ENCODE data around the gene ZNF735.
"Not testable (repeated sequence)": the region's sequence is repeated elsewhere in the genome, so short reads cannot be mapped to it uniquely, and the experiment has no call there.

Gene ZNF735

DNA sequence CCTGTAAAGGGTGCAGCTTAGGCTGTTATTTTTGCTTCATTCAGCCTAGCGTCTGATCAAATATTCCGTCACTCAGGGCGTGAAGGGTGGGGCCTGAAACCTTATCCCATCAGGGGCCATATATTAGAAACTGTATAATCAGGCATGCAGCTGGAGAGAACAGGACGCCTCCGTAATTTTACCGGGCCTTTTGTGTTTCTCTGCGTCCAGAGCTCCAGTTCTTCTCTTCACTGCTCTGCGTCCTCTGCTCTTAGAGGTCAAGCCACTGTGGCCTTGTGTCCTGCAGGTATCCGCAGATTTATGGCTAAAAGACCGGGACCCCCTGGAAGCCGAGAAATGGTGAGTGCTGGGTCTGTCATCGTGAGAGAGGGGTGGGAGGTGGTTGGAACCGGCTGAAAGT is at the start of gene ZNF735:
Gene ZNF735 (plus strand): TSS at position 301 of the 400 bp plus-strand sequence. CDS start 0 bp downstream, at position 301.
- no peak for DNase-seq

DNA sequence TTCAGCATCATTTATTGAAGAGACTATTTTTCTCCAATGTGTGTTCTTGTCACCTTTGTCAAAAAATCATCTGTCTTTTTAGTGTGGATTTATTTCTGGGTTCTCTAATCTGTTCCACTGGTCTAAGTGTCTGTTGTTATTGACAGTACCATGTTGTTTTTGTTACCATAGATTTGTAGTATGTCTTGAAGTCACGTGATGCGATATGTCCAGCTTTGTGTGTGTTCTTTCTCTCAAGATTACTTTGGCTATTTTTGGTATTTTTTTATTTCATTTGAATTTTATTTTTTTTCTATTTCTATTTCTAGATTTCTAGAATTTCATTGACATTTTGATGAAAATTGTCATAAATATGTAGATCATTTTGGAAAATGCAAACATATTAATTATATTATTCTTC is 36.0 kb upstream of the ZNF735 start:
- not testable (repeated sequence) for DNase-seq

DNA sequence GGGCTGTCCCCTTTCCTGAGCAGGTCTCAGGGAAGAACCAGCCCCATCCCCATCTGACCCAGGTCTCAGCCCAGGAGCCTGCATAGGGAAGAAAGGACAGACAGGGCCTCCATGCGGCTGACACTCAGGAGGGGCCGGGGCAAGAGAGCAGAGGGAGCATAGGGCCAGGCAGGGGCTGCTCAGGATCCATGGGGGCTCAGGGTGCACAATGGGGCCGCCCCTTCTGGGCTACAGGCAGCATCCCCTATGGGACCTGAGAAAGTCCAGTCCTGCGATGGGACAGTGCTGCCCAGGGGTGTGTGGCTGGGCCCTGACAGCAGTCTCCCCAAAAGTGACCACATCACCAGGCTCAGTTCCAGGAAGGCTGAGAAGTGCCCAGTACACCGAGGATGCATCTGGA is 32.7 kb upstream of the ZNF735 start:
- DNase-seq = no peak

DNA sequence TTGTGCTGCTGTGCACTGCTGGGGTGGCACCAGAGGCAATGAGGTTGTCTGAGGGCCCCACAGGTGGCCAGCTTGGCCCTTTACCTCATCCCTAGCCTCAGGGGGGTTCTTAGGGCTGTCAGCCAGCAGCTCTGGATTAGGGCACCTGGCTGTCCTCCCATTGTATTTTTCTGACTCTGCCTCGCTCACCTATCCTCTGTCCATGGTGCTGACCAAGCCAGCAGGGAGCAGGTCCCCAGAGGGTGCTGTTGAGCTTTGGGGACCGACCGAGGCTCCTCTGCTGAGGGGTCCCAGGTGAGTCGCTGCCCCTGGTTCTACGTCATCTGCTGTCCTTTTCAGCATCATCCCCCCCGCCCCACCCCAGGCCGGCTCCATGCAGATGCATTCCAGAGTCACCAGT is 32.1 kb upstream of the ZNF735 start:
- DNase-seq = no peak

DNA sequence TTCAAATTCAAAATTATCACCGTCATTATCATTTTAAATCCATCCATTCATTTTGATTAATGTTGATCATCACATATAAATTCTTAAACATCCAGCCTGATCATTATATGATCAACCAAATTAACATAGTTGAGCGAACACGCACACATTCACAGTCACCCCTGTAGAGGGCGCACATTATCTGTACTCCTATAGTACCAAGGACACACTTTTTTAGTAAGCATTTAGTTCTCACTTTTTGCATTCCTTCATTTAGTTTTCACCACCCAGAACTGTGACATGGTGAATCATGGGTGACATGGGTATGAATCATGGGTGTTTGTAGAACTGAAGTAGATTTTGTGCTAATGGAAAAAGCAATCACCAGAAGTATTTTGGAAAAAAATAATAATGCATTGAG is 26.0 kb upstream of the ZNF735 start:
- no peak for DNase-seq

DNA sequence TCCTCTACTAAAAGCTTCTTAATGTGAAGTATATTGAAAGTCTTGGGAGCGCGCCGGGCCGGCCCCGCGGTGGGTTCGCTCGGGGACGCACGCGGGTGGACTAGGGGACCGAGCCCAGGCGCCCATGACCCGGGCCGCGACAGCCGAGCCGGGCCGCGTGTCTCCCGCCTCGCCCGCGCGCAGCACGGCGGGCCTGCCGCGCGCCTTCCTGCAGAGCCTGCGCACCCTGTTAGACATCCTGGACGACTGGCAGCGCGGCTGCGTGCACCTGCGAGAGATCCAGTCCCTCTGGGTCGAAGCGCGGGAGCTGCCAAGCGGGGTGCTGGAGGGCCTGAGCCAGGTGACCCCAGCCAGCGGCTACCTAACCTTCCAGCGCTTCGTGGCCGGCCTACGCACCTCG is 25.4 kb upstream of the ZNF735 start:
- no peak for DNase-seq

DNA sequence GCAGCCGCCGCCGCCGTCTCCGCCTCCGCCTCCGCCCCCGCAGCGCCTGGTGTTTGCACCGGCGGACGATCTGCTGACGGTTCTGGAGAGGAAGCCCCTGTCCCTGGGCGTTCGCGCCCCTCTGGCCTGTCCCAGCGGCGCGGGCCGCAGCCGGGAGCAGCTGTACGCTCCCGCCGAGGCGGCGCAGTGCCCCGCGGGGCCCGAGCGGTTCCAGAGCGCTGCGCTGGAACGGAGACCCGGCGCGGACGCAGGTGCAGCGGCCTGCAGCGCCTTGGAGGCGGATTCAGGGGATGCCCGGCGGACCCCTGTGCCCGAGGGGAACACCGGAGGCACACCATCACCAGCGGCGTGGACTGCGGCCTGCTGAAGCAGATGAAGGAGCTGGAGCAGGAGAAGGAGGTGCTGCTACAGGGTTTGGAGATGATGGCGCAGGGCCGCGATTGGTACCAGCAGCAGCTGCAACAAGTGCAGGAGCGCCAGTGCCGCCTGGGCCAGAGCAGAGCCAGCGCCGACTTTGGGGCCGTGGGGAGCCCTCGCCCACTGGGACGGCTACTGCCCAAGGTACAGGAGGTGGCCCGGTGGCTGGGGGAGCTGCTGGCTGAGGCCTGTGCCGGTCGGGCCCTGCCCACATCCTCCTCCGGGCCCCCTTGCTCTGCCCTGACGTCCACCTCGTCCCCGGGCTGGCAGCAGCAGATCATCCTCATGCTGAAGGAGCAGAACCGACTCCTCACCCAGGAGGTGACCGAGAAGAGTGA is 24.8 kb upstream of the ZNF735 start:
- DNase-seq = no peak

DNA sequence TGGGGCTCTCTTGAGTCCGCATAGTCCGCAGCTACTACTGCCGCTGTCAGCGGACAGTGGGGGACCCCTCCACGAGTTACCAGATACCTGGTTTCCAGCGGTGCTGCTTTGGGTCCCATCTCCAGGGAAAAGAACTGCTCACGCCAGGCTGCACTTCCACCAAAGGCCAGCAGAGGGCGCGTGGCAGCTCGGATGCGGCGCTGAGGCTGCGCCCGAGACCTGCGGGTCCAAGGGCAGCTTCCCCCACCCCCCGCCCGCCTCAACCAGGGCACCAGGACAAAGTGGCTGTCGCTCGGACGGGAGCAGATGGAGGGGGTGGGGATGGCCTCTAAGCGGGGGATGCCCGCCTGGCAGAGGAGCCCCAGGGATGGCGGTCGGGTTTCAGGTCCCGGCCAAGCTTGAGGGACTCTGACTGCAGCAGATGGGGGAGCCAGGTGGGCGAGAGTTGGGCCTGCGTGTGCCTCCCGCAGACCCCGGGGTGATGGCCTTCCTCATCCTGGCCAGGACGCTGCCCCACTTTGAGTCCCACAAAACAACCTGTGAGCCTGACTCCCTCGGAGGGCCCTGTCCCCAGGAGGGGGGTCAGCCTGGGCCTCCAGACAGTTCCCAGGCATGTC is 23.8 kb upstream of the ZNF735 start:
- no peak for DNase-seq

DNA sequence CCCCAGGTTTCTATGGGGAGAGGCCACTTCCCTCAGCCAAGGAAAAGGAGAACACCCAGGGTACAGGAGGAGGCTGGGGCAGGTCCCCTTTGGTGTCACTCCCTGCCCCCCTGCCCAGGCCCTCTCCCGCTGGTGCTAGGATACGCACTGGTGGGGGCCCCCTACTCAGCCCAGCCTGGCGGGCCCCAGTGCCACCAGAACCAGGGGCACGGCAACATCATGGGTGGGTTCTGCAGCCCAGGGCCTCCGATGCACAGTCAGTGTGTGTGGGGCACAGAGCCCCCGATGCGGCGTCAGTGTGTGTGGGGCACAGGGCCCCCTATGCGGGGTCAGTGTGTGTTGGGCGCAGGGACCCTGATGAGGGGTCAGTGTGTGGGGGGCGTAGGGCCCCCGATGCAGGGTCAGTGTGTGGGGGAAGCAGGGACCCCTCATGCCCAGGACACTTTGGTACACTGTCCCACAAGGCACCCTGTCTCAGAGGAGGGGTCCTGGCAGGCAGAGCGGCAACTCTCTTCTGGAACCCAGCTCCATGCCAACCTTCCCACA is 23.1 kb upstream of the ZNF735 start:
- DNase-seq = no peak

DNA sequence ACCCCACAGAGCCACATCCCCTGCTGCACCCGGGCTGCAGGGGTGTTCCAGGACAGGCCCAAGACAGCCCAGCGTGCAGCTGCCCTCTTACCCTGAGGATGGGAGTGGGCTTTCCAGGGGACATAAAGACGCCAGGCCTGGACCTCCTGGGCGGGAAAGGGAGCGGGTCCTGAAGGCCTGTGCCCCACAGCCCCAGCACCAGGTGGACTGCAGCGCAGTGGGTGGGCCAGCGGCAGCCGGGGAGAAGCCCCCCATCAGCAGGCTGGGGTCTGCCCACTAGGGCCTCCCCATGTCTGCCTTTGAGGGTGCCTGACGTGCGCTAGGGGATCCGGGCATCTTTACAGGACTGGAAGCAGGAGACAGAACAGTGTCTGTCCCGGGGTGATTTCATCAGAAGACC is 22.6 kb upstream of the ZNF735 start:
- no peak for DNase-seq

DNA sequence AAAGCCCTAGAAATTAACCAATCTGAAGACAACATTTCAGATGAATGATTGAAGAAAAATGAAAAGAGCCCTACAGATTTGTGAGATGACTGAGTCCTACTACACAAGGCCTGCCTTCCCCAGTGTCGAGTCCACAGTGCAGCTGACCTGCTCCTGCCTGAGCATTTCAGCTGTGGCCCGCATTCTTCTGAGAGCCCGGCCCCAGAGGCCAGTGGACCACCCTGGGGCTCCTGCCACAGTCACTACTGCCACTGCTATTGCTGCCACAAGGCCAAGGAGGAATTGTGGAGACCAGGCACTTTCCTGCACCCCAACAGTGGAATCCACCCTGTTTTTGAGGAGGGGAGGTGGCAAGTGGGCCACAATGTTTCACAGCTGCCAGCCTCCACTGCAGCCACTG is 19.6 kb upstream of the ZNF735 start:
- no peak for DNase-seq

DNA sequence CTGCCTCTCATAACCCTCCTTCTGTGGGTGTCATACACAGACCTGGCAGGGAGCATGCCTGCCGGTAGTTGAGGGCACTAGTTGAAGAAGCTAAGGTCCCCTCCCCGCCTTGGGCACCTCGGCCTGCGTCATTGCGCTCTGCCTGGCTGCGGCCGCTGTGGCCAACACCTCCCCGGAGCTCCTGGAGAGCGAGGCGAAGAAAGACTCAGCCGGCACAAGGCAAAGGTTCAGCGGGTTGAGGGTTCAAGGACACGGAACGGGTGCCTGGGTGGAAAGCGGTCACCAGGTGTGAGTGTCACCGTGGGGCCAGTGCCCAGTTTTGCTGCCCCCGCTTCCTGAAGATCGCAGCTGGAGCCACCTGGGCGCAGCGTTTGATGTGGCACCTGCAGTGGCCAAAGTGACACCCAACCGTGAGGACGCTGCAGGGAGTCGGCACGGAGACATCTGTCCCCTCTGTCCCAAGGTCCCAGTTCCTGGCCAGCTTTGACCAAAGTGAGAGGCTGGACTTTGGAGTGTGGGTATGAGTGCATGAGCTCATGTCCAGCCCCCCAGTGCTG is 14.8 kb upstream of the ZNF735 start:
- no peak for DNase-seq

DNA sequence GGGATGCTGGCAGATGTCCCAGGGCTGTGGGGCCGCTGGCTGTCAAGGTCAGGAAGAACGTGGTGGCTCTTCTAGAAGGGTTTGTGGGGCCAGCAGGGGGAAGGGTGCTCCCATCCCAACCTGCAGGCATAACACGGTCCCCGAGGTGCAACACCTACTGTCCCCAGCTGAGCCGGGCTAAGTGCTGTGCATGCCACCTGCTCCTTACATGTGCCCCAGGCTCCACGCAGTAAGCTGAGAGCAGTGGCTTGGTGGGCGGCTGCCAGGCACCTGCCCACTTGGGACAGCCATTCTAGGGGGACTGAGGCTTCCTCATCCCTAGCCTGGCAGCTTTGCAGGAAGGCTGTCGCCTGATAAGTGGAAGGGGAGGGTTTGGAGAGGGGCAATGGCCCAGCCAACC is 14.2 kb upstream of the ZNF735 start:
- DNase-seq = no peak

DNA sequence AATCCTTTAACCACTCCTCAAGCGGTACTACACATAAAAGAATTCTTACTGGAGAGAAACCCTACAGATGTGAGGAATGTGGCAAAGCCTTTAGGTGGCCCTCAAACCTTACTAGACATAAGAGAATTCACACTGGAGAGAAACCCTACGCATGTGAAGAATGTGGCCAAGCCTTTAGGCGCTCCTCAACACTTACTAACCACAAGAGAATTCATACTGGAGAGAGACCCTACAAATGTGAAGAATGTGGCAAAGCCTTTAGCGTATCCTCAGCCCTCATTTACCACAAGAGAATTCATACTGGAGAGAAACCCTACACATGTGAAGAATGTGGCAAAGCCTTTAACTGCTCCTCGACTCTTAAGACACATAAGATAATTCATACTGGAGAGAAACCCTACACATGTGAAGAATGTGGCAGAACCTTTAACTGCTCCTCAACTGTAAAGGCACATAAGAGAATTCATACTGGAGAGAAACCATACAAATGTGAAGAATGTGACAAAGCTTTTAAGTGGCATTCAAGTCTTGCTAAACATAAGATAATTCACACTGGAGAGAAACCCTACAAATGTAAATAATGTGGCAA is 12.8 kb downstream of the ZNF735 start:
- DNase-seq = not testable (repeated sequence)

DNA sequence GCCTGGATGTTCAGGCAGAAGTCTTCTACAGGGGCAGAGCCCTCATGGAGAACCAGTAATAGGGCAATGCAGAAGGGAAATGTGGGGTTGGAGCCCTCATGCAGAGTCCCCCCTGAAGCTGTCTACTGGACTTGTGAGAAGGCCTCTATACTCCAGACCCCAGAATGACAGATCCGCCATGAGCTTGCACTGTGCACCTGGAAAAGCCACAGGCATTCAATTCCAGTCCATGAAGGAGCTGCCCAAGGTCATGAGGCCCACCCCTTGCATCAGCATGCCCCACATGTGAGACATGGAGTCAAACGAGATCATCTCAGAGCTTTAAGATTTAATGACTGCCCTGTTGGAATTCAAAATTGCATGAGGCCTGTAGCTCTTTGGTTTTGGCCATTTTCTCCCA is 16.4 kb downstream of the ZNF735 start:
- DNase-seq = no peak

DNA sequence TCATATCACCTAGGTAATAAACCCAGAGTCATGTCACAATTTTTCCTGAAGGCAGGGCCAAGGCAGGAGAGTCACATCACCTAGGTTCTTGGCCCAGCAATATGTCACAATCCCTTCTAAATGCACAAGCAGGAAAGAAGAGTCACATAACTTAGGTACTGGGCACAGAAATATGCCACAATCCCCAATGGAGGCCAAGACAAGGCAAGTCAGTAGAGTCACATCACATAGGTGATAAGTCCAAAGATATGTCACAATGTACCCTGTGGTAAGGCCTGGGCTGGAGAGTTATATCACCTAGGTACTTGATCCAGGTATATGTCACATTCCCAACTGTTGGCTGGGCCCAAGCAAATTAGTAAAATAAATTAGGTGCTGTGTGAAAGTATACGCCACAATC is 21.2 kb downstream of the ZNF735 start, which contains the start of gene ZNF679:
Gene ZNF679 (plus strand): TSS at position 301 of the 400 bp plus-strand sequence. CDS start 20,644 bp downstream, outside the sequence.
- not testable (repeated sequence) for DNase-seq

DNA sequence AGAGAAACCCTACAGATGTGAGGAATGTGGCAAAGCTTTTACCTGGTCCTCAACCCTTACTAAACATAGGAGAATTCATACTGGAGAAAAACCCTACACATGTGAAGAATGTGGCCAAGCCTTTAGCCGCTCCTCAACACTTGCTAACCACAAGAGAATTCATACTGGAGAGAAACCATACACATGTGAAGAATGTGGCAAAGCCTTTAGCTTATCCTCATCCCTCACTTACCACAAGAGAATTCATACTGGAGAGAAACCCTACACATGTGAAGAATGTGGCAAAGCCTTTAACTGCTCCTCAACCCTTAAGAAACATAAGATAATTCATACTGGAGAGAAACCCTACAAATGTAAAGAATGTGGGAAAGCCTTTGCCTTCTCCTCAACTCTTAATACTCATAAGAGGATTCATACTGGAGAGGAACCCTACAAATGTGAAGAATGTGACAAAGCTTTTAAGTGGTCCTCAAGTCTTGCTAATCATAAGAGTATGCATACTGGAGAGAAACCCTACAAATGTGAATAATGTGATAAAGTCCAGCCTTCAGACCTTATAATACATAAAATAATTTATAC is 59.4 kb downstream of the ZNF735 start:
- DNase-seq = no peak

Measured in cerebellar nuclear complex (tissue), 1 donor.